OCI-LY7 (cell line): ENCODE data around the gene PAXX. TPM values are rescaled to one million over a fixed set of nuclear protein-coding genes. Genes with fewer than 3 reads are reported as not detected.

Experiments used
- BruUV-seq: library from RNA; stranded (reverse); fragments of 400-500 nt; replicated peaks from 2 replicates; lab custom pipeline; 2021; lab: Mats Ljungman, UMichigan
- CTCF ChIA-PET: fragments of 300-600 bp; sonication (Branson Sonifier 250); formaldehyde crosslinking; loops from one replicate; lab custom pipeline; 2022; ENCODE audit warnings: antibody characterized with exemption; ENCODE audit not compliant: unreplicated experiment; lab: Charles Lee
- POLR2A ChIA-PET: fragments of 300-600 bp; sonication (Branson Sonifier 250); formaldehyde crosslinking; loops from one replicate; lab custom pipeline; 2022; ENCODE audit warnings: antibody characterized with exemption; lab: Charles Lee
- DNase-seq: peaks from one replicate; pipeline ENCODE4 v3.0.0-alpha.2; 2015; ENCODE audit warnings: low spot score
- H2AFZ ChIP-seq: fragments of 200-600 bp; sonication (generic), shearing (Covaris generic); 2 replicates; pipeline ENCODE4 v1.6.1; 2014; ENCODE audit warnings: mild to moderate bottlenecking, antibody characterized with exemption, low read length, moderate library complexity
- H3K27ac ChIP-seq: fragments of 200-600 bp; sonication (generic); 2 replicates; pipeline ENCODE4 v1.5.1; 2014; ENCODE audit warnings: mixed run types, low read depth, mild to moderate bottlenecking, moderate library complexity, low read length, inconsistent platforms; ENCODE audit not compliant: poor library complexity, severe bottlenecking
- H3K36me3 ChIP-seq: fragments of 200-600 bp; sonication (generic); 2 replicates; pipeline ENCODE4 v1.6.1; 2014; ENCODE audit warnings: mild to moderate bottlenecking, antibody characterized with exemption, low read length, moderate library complexity, mixed read lengths; ENCODE audit not compliant: insufficient read depth
- H3K4me1 ChIP-seq: fragments of 200-600 bp; sonication (generic); 2 replicates; pipeline ENCODE4 v1.5.1; 2014; ENCODE audit warnings: mild to moderate bottlenecking, low read length; ENCODE audit not compliant: insufficient read depth, poor library complexity, severe bottlenecking
- H3K4me2 ChIP-seq: fragments of 200-600 bp; sonication (generic); 2 replicates; pipeline ENCODE4 v1.6.1; 2014; ENCODE audit warnings: mild to moderate bottlenecking, low read length
- H3K4me3 ChIP-seq: fragments of 200-600 bp; sonication (generic); 2 replicates; pipeline ENCODE4 v1.5.1; 2014; ENCODE audit warnings: mild to moderate bottlenecking, low read depth, low read length; ENCODE audit not compliant: poor library complexity, severe bottlenecking
- H3K79me2 ChIP-seq: fragments of 200-600 bp; sonication (generic); 2 replicates; pipeline ENCODE4 v1.6.1; 2016; ENCODE audit warnings: low read depth, mild to moderate bottlenecking, low read length, moderate library complexity, mixed read lengths; ENCODE audit not compliant: insufficient read depth
- H3K9me2 ChIP-seq: fragments of 200-600 bp; sonication (generic); 2 replicates; pipeline ENCODE4 v1.6.1; 2016; ENCODE audit warnings: mild to moderate bottlenecking, low read length, mixed read lengths; ENCODE audit not compliant: insufficient read depth
- H3K9me3 ChIP-seq: fragments of 200-600 bp; sonication (generic); 2 replicates; pipeline ENCODE4 v1.6.1; 2014; ENCODE audit warnings: mild to moderate bottlenecking, mixed run types, low read length, mixed read lengths
- H4K20me1 ChIP-seq: fragments of 200-600 bp; sonication (generic); 2 replicates; pipeline ENCODE4 v1.6.1; 2014; ENCODE audit warnings: mild to moderate bottlenecking, antibody characterized with exemption, low read length, moderate library complexity, mixed read lengths; ENCODE audit not compliant: insufficient read depth
- CTCF ChIP-seq: fragments of 200-600 bp; sonication (generic); conservative IDR thresholded peaks from 2 replicates; pipeline ENCODE4 v1.5.1; 2014; ENCODE audit warnings: mild to moderate bottlenecking, antibody characterized with exemption, low read length, moderate library complexity, mixed read lengths
- EZH2phosphoT487 ChIP-seq: fragments of 200-600 bp; sonication (generic); IDR thresholded peaks from 2 replicates; pipeline ENCODE4 v1.6.1; 2018; ENCODE audit warnings: low read depth, borderline replicate concordance, mild to moderate bottlenecking, mixed run types, antibody characterized with exemption, low read length, moderate library complexity, mixed read lengths
- intact Hi-C: fragments of 100-400 bp; cut with micrococcal nuclease; formaldehyde crosslinking; loops from one replicate; pipeline ENCODE4 v1.10.0; 2022; ENCODE audit not compliant: unreplicated experiment
- total RNA-seq, 2 experiments: library from RNA; depleted of rRNA in 1 of 2; stranded (reverse); fragments of >200 nt in 1 of 2; shearing (Covaris generic) in 1 of 2; gene quantifications; 2 replicates each; pipeline ENCODE4 v1.2.3, GENCODE V29; 2014 to 2022

Gene PAXX
- total RNA-seq, 2 experiments from 2014 or later, result 45.7 to 63.5 TPM

GRCh38 chr9:137009938-137010732 is 17.9 kb downstream of the PAXX start:
- CTCF ChIA-PET, result interaction anchor here (0.6 kb wide), 1 partner anchor 18 kb away, joined by 3 read pairs; the partner anchor contains the start of gene PAXX

GRCh38 chr9:137011156-137011555 is 18.9 kb downstream of the PAXX start:
- POLR2A ChIA-PET, result no interaction called here
- Histone ChIP-seq H4K20me1 (no peaks in the 10 kb centered on the region), H3K4me2 (no peak overlapping the region), H2AFZ (no peak overlapping the region), H3K79me2 (no peaks in the 10 kb centered on the region), H3K4me3 (no peak overlapping the region), H3K9me2 (no peaks in the 10 kb centered on the region), H3K36me3 (no peaks in the 10 kb centered on the region), H3K9me3 (no peaks in the 10 kb centered on the region), H3K27ac (no peak overlapping the region), H3K4me1 (peaks cover 4% of the 10 kb centered on the region)
- BruUV-seq, result no TSS peak
- DNase-seq, result no peak
- intact Hi-C loops, result no loop called here
- CTCF ChIA-PET, result no interaction called here
- no peak for TF ChIP-seq EZH2phosphoT487

More at GRCh38 chr9:137009938-137010732, 17.9 kb downstream of the PAXX start:
- POLR2A ChIA-PET, result no interaction called here
- DNase-seq, result no peak
- Histone ChIP-seq H3K27ac (no peak overlapping the region), H3K4me3 (no peak overlapping the region), H3K36me3 (no peaks in the 10 kb centered on the region), H3K9me2 (no peaks in the 10 kb centered on the region), H2AFZ (no peak overlapping the region), H3K79me2 (no peaks in the 10 kb centered on the region), H4K20me1 (no peaks in the 10 kb centered on the region), H3K4me1 (peaks cover 4% of the 10 kb centered on the region), H3K9me3 (no peaks in the 10 kb centered on the region), H3K4me2 (no peak overlapping the region)
- BruUV-seq, result no TSS peak
- intact Hi-C loops, result no loop called here
- no peak for TF ChIP-seq CTCF
- no peak for TF ChIP-seq EZH2phosphoT487

- POLR2A ChIA-PET, result no interaction called here
- no peaks in the 10 kb centered on the region for H3K9me3 ChIP-seq
- CTCF ChIA-PET, result interaction anchor here (0.6 kb wide), 2 partner anchors 25 to 103 kb away, joined by 3 read pairs; no protein-coding TSS in a partner anchor
- DNase-seq, result no peak
- peaks cover 4% of the 10 kb centered on the region for H3K4me1 ChIP-seq
- no peak overlapping the region for H3K4me2 ChIP-seq
- intact Hi-C loops, result no loop called here
- H3K36me3 ChIP-seq, result no peaks in the 10 kb centered on the region
- no peaks in the 10 kb centered on the region for H3K79me2 ChIP-seq
- no peaks in the 10 kb centered on the region for H3K9me2 ChIP-seq
- H3K27ac ChIP-seq, result no peak overlapping the region
- no peak overlapping the region for H3K4me3 ChIP-seq
- BruUV-seq, result no TSS peak
- no peak overlapping the region for H2AFZ ChIP-seq
- TF ChIP-seq CTCF, result no peak
- TF ChIP-seq EZH2phosphoT487, result no peak
- H4K20me1 ChIP-seq, result no peaks in the 10 kb centered on the region
Observed at GRCh38 chr9:137011907-137012675, 19.9 kb downstream of the PAXX start.
